NCI-H1436 (cell line): ENCODE data around the gene IL25.
"Not testable (repeated sequence)": the region's sequence is repeated elsewhere in the genome, so short reads cannot be mapped to it uniquely, and the experiment has no call there.

Source experiments
- DNase-seq: peaks from one replicate; lab custom pipeline; 2025; lab: John Stamatoyannopoulos, UW

Gene IL25

DNA sequence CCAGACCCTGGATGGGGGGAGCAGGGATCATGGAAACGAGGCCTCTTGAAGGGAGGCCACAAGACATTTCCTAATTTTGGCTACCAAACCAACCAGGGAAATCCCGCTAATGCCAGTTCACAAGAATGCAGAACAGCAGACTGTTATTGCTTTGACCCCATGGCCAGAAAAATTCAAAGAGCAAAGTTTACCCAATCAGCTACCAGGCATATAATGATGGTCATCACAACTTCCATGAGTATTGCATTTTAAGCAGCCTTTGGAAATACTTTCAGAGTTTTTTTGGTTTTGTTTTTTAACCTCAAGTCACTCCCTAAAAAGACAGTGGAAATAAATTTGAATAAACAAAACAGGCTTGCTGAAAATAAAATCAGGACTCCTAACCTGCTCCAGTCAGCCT lies at the start of gene IL25:
TSS of gene IL25 (plus strand) at position 301 of the 400 bp plus-strand sequence.
- no peak for DNase-seq

GRCh38 chr14:23323838-23324454 lies 48.7 kb upstream of the IL25 start:
- DNase-seq: no peak

- no peak for DNase-seq
Measured at GRCh38 chr14:23324455-23324846, 48.2 kb upstream of the IL25 start.

DNA sequence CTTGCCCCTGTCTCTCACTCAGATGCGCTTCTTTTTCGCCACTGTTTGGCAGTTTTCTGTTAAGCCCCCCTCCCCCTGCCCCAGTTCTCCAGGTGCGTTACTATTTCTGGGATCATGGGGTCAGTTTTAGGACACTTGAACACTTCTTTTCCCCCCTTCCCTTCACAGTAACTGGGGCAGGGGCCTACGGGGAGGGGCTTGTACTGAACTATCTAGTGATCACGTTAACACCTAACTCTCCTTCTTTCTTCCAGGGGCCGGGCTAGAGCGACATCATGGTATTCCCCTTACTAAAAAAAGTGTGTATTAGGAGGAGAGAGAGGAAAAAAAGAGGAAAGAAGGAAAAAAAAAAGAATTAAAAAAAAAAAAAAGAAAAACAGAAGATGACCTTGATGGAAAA lies 47.6 kb upstream of the IL25 start:
- no peak for DNase-seq

DNA sequence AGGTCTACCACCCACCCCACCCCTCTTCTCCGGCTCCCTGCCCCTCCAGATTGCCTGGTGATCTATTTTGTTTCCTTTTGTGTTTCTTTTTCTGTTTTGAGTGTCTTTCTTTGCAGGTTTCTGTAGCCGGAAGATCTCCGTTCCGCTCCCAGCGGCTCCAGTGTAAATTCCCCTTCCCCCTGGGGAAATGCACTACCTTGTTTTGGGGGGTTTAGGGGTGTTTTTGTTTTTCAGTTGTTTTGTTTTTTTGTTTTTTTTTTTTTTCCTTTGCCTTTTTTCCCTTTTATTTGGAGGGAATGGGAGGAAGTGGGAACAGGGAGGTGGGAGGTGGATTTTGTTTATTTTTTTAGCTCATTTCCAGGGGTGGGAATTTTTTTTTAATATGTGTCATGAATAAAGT lies 46.9 kb upstream of the IL25 start:
- not testable (repeated sequence) for DNase-seq

DNA sequence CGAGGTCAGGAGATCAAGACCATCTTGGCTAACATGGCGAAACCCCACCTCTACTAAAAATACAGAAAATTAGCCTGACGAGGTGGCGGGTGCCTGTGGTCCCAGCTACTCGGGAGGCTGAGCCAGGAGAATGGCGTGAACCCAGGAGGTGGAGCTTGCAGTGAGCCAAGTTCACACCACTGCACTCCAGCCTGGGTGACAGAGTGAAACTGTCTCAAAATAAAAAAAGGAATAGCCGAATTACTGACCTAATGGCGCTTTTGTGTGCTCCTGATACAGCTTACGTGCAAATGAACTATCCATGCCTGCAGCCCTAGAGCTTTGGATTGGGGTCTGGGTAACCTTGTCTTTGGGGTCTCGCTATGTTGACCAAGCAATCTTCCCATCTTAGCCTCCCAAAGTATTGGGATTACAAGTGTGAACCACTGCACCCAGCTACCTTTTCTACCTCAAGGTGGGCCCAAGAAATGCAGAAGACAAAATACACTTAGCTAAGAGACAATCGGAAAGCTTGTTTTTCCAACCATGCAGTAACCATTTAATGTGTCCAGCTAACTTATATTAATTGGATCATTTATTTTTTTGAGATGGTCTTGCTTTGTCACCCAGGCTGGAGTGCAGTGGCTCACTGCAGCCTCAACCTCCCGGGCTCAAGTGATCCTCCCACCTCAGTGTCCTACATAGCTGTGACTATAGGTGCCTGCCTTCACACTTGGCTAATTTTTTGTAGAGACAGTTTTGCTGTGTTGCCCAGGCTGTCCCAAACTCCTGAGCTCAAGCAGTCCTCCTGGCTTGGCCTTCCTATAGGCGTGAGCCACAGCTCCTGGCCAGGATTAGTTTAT lies 45.9 kb upstream of the IL25 start:
- no peak for DNase-seq

DNA sequence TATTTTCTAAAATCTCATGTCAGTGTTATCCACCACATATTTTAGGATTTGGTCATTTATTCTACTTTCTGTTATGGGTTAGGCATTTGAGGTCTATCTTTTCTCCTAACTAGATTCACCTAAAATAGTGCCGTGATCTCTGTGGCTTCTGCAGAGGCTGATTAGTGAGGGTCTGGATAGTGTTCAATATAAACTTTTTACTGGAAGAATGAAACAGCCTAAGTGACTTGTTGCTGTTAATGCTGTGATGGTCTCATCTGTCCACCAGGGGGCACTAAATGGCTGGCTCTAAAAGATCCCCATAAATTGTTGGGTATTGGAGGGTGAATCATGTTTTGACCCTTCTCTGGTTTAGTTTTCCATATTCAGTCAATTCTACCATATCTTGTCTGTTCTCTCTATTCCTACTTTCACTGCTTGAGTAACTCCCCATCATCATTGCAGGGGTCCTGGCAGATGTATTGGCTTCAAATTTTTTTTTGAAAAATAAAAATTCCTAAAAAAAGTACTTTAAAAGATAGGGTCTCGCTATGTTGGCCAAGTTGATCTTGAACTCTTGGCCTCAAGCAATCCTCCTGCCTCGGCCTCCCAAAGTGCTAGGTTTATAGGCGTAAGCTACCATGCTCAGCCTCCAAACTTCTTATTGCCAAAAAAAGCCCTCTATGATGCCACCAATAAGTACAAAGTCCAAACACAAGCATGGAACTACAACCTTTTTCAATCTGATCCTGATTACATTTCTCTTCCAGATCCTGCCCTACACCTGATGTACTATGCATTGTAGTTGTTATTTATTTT lies 44.5 kb upstream of the IL25 start:
- peak; percentile 51 for DNase-seq

DNA sequence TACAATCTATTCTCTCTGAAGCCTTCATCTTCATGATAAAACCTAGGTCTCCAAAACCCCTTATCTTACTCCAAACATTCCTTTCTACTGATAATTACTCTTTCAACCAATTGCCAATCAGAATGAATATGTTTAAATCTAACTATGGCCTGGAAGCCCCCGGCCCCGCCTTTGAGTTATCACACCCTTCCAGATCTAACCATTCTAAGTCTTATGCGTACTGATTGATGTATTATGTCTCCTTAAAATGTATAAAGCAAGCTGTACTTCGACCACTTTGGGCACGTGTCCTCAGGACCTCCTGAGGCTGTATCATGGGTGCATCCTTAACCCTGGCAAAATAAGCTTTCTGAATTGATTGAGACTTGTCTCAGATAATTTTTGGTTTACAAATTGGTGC lies 37.0 kb upstream of the IL25 start:
- no peak for DNase-seq

DNA sequence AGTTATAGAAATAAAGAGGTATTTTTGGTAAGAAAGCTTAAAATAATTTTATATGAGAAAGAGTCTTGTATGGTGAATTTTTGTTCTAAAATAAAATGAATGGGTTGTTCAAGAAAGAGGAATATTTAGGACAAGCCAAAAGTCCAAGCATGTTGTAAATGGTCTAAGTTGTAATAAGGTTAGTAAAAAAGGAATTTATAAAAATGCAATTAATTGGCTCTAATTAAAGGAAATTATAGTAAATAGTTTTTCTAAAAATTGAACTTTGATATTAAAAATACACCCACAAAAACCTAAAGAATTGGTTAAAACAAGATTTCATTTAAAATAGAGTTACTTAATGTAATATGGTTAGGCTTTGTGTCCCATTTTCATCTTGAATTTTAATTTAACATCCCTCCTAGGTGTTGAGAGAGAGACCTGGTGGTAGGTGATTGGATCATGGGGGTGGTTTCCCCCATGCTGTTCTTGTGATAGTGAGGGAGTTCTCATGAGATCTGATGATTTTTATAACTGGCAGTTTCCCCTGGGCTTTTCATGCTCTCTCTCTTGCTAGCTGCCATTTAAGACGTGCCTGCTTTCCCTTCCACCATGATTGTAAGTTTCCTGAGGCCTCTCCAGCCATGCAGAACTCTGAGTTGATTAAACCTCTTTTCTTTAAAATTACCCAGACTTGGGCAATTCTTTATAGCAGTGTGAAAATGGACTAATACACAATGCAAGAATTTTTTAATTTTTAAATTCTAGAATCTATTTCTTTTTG lies 32.9 kb upstream of the IL25 start:
- no peak for DNase-seq

DNA sequence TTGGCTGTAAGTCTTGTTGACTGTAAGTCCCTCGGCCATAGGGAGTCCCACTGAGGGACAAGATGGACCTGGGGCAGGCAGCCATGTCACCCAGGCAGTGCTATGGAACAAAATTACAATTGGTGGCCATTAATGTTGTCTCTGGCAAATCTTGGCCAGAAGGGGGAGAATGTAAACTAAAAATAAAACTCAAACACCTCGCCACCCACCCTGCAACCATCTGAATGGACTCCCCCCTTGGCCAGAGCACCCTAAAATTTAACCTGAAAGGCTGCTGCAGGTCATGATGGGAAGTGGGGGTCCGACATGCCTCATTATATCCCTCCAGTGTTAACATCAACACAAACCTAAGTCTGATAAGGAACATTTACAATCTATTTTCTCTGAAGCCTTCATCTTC lies 28.1 kb upstream of the IL25 start:
- no peak for DNase-seq

- DNase-seq: no peak
Measured at GRCh38 chr14:23345987-23346692, 26.5 kb upstream of the IL25 start.

GRCh38 chr14:23346693-23347405 lies 25.8 kb upstream of the IL25 start:
- DNase-seq: no peak

DNA sequence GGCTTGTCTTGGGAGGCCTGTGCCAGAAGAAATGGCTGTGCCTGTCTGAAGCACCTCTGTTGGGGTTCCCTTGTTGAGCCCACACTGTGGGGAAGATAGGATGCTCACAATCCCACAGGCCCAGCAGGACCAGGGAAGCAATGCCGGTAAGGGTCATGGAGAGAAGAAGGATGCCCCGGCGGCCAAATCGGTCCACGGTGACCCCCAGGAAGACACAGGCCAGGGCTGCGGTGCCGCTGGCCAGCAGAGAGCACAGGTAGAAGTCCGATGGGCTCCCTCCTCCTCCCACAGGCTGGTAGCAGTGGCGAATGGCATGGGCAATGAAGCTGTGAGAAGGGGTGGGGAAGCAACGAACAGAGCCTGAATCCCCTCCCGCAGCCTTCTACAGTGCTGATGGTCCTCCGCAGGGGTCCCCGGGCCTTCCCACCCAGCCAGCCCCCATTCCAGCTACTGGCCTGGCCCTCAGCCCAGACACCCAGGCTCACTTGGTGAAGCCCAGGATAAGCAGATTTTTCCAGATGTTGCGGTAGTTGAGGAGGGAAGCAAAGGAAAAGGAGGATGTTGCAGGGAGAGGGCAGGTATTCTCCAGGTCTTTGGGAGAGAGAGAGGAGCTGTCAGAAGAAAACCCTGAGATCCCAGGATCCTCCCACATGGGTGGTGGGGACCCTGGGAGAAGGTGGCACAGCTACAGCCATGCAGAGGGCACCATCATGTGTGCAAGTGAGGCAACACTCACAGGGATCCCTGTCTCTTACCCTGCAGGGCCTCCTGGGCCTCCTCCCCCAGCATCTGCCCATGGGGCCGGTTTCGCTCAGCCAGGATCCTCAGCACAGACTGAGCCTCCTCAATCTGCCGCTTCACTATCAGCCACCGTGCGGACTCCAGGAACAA lies 25.0 kb upstream of the IL25 start:
- no peak for DNase-seq

DNA sequence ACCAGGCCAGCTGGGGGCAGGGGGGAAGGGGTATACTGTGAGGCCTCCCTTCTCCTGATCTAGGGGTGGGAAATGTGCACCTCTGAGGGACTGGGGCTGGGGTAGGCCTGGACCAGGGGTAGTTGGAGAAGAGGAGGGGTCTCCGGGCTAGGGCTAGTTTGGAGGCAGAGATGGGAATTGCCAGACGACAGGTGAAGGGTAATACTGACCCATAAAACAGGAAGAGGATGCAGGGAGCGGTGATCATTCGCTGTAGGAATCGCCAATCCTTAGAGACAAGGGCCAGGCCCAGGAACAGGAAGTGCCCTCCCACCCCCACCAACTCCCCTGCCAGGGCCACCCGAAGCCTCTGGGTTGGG lies 24.3 kb upstream of the IL25 start:
- DNase-seq: no peak

DNA sequence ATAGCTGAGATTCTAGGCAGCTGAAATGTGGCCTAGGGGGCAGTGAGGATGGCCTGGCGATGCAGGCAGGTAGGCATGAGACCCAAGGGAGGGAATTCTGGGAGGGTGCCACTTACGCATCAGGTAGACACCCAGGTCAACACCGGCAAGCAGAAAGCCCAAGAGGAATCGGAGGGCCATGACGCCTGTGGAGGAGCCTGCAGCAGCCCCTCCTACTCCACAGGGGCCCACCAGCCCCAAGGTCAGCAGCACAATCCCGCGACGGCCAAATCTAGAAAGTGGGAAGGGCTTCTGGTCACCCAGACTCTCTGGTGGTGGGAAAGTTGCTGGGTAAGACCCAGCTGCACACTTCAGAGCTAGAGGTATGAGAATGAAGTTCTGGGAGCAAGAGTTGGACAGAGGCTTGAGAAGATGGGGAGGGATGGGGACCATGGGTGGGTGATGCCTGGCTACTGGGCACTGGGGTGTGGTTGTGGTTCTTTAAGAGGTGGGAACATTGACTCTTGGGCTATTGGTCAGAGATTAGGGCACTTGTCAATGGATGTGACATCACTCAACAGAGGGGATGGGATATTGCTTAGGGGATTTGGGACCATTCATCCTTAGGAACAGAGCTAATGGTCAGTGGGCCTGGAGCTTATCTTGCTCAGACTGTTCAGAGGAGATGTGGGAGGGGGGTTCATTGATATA lies 23.3 kb upstream of the IL25 start:
- no peak for DNase-seq

- no peak for DNase-seq
Measured at GRCh38 chr14:23351681-23352505, 20.7 kb upstream of the IL25 start.

- DNase-seq: peak; percentile 86
Measured at GRCh38 chr14:23352506-23353432, 19.8 kb upstream of the IL25 start, which contains the start of gene SLC22A17. SLC22A17 (minus strand) TSS chr14:23352887.
